HG03565 (cell line): ENCODE measurements around the gene EXOC7.
"Not testable (repeated sequence)": the region's sequence is repeated elsewhere in the genome, so short reads cannot be mapped to it uniquely, and the experiment has no call there.

ENCODE experiments used
- ATAC-seq: cut with Tn5 transposase; IDR thresholded peaks from one replicate; pipeline ENCODE4 v1.9.1; 2021; ENCODE audit warnings: mild to moderate bottlenecking, moderate library complexity; ENCODE audit not compliant: unreplicated experiment

The EXOC7 gene

DNA sequence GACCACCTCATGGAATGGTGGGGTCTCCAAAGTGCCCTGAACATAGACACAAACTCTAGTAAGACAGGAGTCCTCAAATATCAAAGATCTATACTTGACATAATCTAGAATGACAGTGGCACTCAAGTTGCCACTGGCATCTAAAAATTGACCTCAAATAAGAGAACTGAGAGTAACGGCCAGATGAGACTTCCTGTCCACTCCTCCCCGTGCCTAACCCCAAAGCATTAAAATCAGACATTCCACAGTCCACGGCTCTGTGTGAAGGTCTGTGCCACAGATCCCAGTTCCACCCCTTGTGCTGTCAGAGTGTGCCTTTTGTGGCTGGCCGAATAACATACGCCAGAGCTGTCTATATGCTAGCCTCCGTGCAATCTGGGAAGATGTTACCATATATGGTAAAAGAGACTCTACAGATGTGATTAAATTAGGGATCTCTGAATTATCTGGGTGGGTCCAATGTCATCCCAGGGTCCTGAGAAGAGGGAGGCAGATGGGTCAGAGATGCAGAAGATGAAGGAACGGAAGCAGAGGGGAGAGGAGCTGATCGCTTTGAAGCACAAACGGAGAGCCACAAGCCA is 55.5 kb downstream of the EXOC7 start:
- ATAC-seq: no peak

GRCh38 chr17:76046064-76046463 is 57.5 kb downstream of the EXOC7 start:
- ATAC-seq: no peak

DNA sequence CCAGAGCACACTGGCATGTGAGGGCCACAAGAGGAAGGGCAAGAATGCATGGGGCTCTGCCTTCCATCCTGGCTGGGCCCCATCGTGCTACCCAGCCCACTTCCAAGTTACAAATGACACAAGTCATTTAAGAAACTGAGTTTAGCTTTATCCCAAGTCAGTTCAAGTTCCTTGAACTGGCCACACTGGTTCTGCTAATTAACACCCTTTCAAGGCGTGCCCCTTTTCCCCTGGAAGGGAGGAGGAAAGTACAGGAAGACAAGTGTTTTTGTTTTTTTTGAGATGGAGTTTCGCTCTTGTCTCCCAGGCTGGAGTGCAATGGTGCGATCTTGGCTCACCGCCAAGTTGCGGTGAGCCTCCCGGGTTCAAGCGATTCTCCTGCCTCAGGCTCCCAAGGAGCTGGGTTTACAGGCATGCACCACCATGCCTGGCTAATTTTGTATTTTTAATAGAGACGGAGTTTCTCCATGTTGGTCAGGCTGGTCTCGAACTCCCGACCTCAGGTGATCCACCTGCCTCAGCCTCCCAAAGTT is 59.0 kb downstream of the EXOC7 start:
- not testable (repeated sequence) for ATAC-seq

DNA sequence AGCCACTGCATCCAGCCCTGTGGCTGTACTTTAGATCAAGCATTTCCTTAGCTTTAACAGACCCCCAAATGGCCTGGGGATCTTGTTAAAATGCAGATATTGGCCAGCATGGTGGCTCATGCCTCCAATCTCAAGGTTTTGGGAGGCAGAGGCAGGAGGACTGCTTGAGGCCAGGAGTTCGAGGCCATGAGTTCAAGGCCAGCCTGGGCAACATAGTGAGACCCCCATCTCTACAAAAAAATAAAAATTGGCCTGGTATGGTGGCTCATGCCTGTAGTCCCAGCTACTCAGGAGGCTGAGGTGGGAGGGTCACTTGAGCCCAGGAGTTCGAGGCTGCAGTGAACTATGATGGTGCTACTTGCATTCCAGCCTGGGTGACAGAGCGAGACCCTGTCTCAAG is 60.7 kb downstream of the EXOC7 start:
- ATAC-seq: not testable (repeated sequence)

- ATAC-seq: no peak
Observed at GRCh38 chr17:76040376-76040775, 63.2 kb downstream of the EXOC7 start.

DNA sequence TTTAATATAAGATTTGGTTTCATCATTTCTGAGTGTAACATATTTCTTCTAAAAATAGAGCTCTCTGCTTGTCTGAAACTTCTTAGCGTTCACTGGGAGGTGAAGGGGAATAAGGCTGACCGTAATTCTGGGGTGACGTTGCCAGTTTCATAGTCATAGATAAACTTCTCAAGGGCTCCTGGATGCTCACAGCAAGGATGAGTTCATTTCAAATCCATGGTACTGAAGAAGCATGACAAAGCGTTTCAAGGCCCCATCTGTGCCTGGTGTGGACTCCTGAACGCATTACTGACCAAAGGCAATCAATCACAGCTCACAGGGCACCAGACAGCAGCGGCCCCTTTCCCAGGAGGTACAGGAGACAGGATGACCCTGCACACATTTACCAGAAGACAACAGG is 64.5 kb downstream of the EXOC7 start:
- ATAC-seq: no peak

DNA sequence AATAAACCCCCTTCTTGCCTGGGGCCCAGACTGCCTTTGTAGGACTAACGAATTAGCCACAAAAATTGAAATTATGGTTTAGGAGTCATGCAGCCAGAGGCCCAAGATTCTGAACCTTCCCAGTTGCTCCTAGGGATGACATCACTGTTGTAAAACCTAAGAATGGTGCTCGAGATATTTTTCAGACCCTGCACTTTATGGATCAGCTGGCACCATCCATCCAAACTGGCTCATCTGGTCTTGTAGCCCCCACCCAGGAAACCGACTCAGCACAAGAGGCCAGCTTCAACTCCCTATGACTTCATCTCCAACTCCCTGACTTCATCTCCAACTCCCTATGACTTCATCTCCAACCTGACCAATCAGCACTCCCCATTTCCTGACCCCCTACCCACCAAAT is 65.5 kb downstream of the EXOC7 start:
- ATAC-seq: no peak

DNA sequence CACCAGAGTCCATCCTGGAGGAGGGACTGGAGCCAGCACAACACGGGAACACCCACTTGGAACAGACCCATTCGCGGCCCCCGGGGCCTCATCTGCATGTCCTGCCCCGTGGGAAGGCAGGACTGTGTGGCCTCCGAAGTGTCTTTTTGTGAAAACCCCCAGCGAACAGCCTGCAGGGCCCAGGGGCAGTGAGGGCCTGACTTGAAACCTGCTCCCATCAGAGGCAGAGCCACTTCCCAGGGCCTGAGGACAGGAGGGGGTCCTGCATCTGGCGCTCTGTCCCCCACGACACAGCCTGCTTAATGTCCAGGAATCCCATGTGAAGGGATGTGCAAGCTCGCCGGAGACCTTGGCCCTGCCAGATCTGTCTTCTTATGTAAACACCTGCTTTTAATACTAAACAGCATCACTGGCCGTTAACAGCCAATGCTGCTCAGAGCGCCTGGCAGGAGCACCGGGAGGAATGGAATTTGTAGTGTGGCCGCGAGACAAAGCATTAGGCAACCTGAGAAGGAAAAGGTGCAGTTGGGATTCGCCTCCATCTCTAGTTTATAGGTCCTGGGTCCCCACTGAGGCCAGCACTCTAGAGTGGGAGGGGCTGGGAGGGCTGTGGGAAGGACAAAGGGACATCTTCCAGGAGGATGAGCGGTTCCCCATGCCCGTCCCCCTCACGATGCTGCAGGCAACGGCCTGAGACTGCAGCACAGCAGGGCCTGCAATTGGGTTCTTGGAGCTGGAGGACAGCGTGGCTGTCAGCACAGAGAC is 66.9 kb downstream of the EXOC7 start:
- ATAC-seq: no peak

- no peak for ATAC-seq
Observed at GRCh38 chr17:76034428-76035350, 68.9 kb downstream of the EXOC7 start.

DNA sequence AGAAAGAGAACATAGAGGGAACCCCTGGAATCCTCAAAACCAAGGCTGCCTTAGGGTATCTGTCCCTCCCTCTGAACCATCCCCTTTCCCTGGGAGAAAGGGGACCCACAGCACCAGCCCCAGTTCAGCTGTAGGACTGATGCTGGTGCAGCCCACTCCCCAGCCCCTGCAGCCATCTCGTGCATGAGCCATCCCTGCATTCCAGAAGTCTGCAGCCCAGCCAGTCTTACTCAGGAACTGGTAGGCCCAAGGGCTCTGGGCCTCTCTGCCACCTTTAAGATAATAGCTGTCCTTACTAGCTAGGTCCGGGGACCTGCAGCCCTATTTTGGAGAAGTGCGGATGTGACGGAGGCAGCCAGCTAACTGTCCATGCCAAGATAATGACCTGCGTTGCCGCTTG is 70.4 kb downstream of the EXOC7 start:
- no peak for ATAC-seq

DNA sequence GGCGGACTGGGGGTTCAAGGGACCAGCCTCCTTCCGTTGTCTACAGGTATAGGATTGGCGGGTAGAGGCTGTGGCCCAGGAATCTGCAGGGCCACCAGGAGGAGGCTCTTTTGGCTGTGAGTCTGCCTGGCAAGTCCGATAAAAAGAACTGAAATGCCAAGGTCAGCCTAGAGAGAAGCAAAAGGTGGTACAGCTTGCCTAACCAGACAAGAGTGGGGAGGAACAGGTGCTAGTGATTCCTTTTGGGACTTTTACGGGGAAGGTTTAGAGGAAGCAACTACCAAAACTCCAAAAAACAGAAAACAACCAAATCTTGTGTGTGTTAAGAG is 70.8 kb downstream of the EXOC7 start:
- ATAC-seq: no peak

- no peak for ATAC-seq
Observed at GRCh38 chr17:76032073-76032779, 71.4 kb downstream of the EXOC7 start.
